Measurements from ENCODE around the gene TICAM2. TPM values are rescaled to one million over a fixed set of nuclear protein-coding genes. Genes with fewer than 3 reads are reported as not detected.

The TICAM2 gene
- total RNA-seq, 1 experiment from 2014 or later, result 0.24 TPM

GRCh38 chr5:115611873-115612272 lies 9.6 kb upstream of the TICAM2 start:
- no peaks in the 10 kb centered on the region for H3K9me3 Mint-ChIP-seq
- H3K79me2 ChIP-seq (ENCODE audit: insufficient read depth, low read length), result 0 out of 2 replicates have a peak, but pooled peaks cover 1% of the 10 kb centered on the region

More at GRCh38 chr5:115611873-115612272, 9.6 kb upstream of the TICAM2 start:
- H2BK12ac ChIP-seq (ENCODE audit: insufficient read length, low read depth, low read length), result no peak overlapping the region
- no peak overlapping the region for H4K5ac ChIP-seq (ENCODE audit: insufficient read length, low read depth, low read length)
- no peak overlapping the region for H2BK20ac ChIP-seq (ENCODE audit: low read depth, low read length, poor library complexity, severe bottlenecking)
- no peak overlapping the region for H2BK5ac ChIP-seq (ENCODE audit: insufficient read length, low read length)
- no peaks in the 10 kb centered on the region for H4K20me1 ChIP-seq (ENCODE audit: control insufficient read depth, insufficient read depth, insufficient read length)
- no peak overlapping the region for H3K4me2 ChIP-seq (ENCODE audit: insufficient read depth, insufficient read length, low read length)
- H3K4me3 Mint-ChIP-seq, result no peak overlapping the region
- no peak overlapping the region for H2AK5ac ChIP-seq (ENCODE audit: insufficient read length, low read length)
- no peaks in the 10 kb centered on the region for H3K4me1 ChIP-seq (ENCODE audit: insufficient read depth, low read length)
- peaks cover 2% of the 10 kb centered on the region for H3K79me1 ChIP-seq (ENCODE audit: insufficient read depth, low read depth, low read length, poor library complexity, severe bottlenecking)
- H3K9me3 ChIP-seq (ENCODE audit: control insufficient read depth, low read depth, low read length), result no peaks in the 10 kb centered on the region
- no peak for DNase-seq
- H3K23me2 ChIP-seq (ENCODE audit: insufficient read length, low read depth, low read length, poor library complexity, severe bottlenecking), result no peaks in the 10 kb centered on the region
- H3K36me3 Mint-ChIP-seq (ENCODE audit: insufficient read depth in 1 of 3, low read depth in 3 of 3), result peaks cover 2 to 17% (median 15%) of the 10 kb centered on the region in 3 experiments; a peak in 5 of 7 replicates
- H3K4me1 Mint-ChIP-seq, result peaks cover 10 to 11% of the 10 kb centered on the region in 2 experiments
- WGBS (ENCODE audit: extremely low coverage, insufficient read length, low lambda C conversion rate), result no CpG with 5 or more reads among the region's 5 CpGs
- H3T11ph ChIP-seq (ENCODE audit: low read length), result no peak overlapping the region
- H2AFZ ChIP-seq (ENCODE audit: low read length), result no peak overlapping the region
- no peak overlapping the region for H2BK120ac ChIP-seq (ENCODE audit: low read depth, low read length, poor library complexity, severe bottlenecking)
- TF ChIP-seq CTCF (conservative IDR thresholded peaks at IDR 0.05), result no peak
- no peak overlapping the region for H2BK15ac ChIP-seq (ENCODE audit: low read depth, low read length)
- H4K8ac ChIP-seq (replicated peaks; ENCODE audit: insufficient read length, low read depth, low read length), result no peak overlapping the region
- H3K23ac ChIP-seq (ENCODE audit: insufficient read length, low read depth, low read length), result no peak overlapping the region
- no peaks in the 10 kb centered on the region for H3K27me3 Mint-ChIP-seq (ENCODE audit: low read depth)
- no peak overlapping the region for H3K27ac ChIP-seq (ENCODE audit: insufficient read length, low read depth, low read length)
- no peak overlapping the region for H3K14ac ChIP-seq (ENCODE audit: insufficient read depth, low read length)
- no peaks in the 10 kb centered on the region for H3K27me3 ChIP-seq (ENCODE audit: insufficient read depth, low read length)
- no peak overlapping the region for H3K4ac ChIP-seq (ENCODE audit: low read depth, low read length)
- no peak overlapping the region for H3K56ac ChIP-seq (ENCODE audit: insufficient read length, low read depth, low read length)
- H3K9ac ChIP-seq (ENCODE audit: extremely low read depth, insufficient read length, low read length), result no peak overlapping the region
- H3K18ac ChIP-seq (ENCODE audit: insufficient read length, low read depth, low read length), result no peak overlapping the region
- no peak overlapping the region for H3K27ac Mint-ChIP-seq
- no peak overlapping the region for H4K91ac ChIP-seq (ENCODE audit: insufficient read length, low read depth, low read length)

Data from H9 (cell line).